Measurements from ENCODE around the gene MMP15. TPM values are rescaled to one million over a fixed set of nuclear protein-coding genes. Genes with fewer than 3 reads are reported as not detected.

MMP15 gene
- total RNA-seq, 4 donors from 2014 or later: 48.0 to 161 (median 92.3) TPM

GRCh38 chr16:57999366-57999970, 26.1 kb upstream of the MMP15 start:
- no peak for DNase-seq
- no peaks in the 10 kb centered on the region for H3K27me3 ChIP-seq
- H3K27ac ChIP-seq: peak overlapping the region; percentile 94 to 98 (median 96)
- peaks cover 0 to 36% (median 17%) of the 10 kb centered on the region in 4 donors for H3K4me1 ChIP-seq
- WGBS, 2 donors (ENCODE audit: low coverage in 1 of 2): 11 to 14% methylated on average over 3 to 6 of the region's 6 CpGs
- in situ Hi-C loops (cut with MboI; ENCODE audit: low pct_ligation_motif_present in 1 of 4, low pct_unique_long_range_greater_than_20kb in 1 of 4, low sequenced_read_pairs in 3 of 4) (no loop called here), intact Hi-C loops (cut with DNase I; ENCODE audit: low total_unique reads) (loop anchor here (10.0 kb wide), 1 partner anchor 425 kb away; no protein-coding TSS in a partner anchor)
- H3K36me3 ChIP-seq: peaks cover 0 to 15% (median 3%) of the 10 kb centered on the region in 4 donors
- H3K9me3 ChIP-seq: no peaks in the 10 kb centered on the region
- peak overlapping the region; percentile 70 to 94 (median 90) for H3K4me3 ChIP-seq
- TF ChIP-seq POLR2AphosphoS5 (IDR thresholded peaks at IDR 0.05): no peak

GRCh38 chr16:57999971-58000705, 25.4 kb upstream of the MMP15 start, which contains the start of gene ZNF319:
Gene ZNF319, minus strand, starts transcription at chr16:58000672. Its CDS starts 2,407 bp downstream, at chr16:57998265.
- Histone ChIP-seq H3K36me3 (peaks cover 0 to 15% (median 3%) of the 10 kb centered on the region in 4 donors), H3K4me3 (peak within 1 kb of the TSS; percentile 70 to 94 (median 90)), H3K9me3 (no peaks in the 10 kb centered on the region), H3K27ac (peak within 1 kb of the TSS; percentile 94 to 98 (median 96)), H3K27me3 (no peaks in the 10 kb centered on the region), H3K4me1 (peaks cover 0 to 31% (median 19%) of the 10 kb centered on the region in 4 donors)
- in situ Hi-C loops (cut with MboI; ENCODE audit: low pct_ligation_motif_present in 1 of 4, low pct_unique_long_range_greater_than_20kb in 1 of 4, low sequenced_read_pairs in 3 of 4) (loop anchor here (5.0 to 25.0 kb wide), 6 partner anchors 103 to 662 kb away; no protein-coding TSS in a partner anchor), intact Hi-C loops (cut with DNase I; ENCODE audit: low total_unique reads) (loop anchor here (10.0 kb wide), 1 partner anchor 425 kb away; no protein-coding TSS in a partner anchor)
- TF ChIP-seq POLR2A (IDR thresholded peaks at IDR 0.05): no peak
- TF ChIP-seq CTCF (IDR thresholded peaks at IDR 0.05): no peak
- TF ChIP-seq POLR2AphosphoS5 (IDR thresholded peaks at IDR 0.05): no peak
- no peak for TF ChIP-seq EP300 (IDR thresholded peaks at IDR 0.05; ENCODE audit: low read depth)
- WGBS, 2 donors (ENCODE audit: low coverage in 1 of 2): 1% methylated on average over 30 of the region's 95 CpGs; no CpG with 5 or more reads in 1 of the 2 donors
- DNase-seq: no peak

DNA sequence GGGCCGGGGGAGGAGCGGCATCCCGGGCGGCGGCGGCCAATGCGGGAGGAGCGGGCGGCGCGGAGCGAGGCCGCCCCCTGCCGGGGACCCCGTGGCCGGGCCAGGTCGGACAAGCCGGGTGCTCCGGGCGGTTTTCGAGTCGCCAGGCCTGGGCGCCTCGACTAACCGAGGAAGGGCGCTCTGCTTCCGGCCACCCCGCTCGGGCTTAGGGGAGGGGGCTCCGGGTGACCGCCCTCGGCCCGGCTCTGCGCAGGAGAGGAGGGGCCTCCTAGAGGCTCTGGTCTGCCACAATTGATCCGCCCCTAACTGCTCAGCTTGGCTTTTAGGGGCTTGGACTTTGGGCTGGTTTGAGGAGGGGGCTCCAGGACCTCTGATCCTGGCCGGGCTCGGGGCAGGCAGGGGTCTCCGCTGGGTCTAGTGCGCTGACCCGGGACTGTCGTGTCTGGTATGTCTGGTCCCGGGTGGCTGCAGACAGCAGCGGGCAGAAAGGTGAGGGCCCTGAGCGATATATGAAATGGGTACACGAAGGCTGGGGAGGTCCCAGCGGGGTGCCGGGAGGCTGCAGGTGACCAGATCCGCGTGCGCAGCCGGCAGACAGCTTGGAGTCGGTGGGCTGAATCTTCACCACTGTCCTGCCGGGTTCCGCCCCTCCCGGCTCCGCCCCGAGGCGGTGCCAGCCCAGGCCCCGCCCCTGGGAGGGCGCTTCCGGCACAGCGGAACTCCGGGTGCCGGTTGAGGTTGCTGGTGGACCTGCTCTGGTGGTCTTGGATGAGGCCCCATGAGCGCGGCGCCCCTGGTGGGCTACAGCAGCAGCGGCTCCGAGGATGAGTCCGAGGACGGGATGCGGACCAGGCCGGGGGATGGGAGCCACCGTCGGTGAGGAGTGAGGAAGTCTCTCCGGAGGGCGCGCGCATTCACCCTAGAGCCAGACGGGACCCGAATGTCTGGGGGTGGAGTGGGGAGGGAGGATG, 24.6 kb upstream of the MMP15 start, which contains the start of gene USB1:
Gene USB1 (plus strand): TSS at position 702 of the 971 bp plus-strand sequence. CDS start 77 bp downstream, at position 779.
- intact Hi-C loops (cut with DNase I; ENCODE audit: low total_unique reads): no loop called here
- Histone ChIP-seq H3K4me3 (peak within 1 kb of the TSS; percentile 70 to 94 (median 90)), H3K36me3 (peaks cover 0 to 15% (median 3%) of the 10 kb centered on the region in 4 donors), H3K27me3 (no peaks in the 10 kb centered on the region), H3K27ac (peak within 1 kb of the TSS; percentile 94 to 98 (median 96)), H3K9me3 (no peaks in the 10 kb centered on the region), H3K4me1 (peaks cover 0 to 30% (median 19%) of the 10 kb centered on the region in 4 donors)
- TF ChIP-seq EP300 (IDR thresholded peaks at IDR 0.05; ENCODE audit: low read depth) (no peak), CTCF (IDR thresholded peaks at IDR 0.05) (peak; percentile 53 to 80 (median 64)), POLR2AphosphoS5 (IDR thresholded peaks at IDR 0.05) (peak; percentile 82 to 86 (median 85)), POLR2A (IDR thresholded peaks at IDR 0.05) (peak; percentile 71)
- WGBS, 2 donors (ENCODE audit: low coverage in 1 of 2): 1% methylated on average over 75 of the region's 81 CpGs; no CpG with 5 or more reads in 1 of the 2 donors
- in situ Hi-C loops (cut with MboI; ENCODE audit: low pct_ligation_motif_present in 1 of 4, low pct_unique_long_range_greater_than_20kb in 1 of 4, low sequenced_read_pairs in 3 of 4): loop anchor here (5.0 to 25.0 kb wide), 6 partner anchors 104 to 661 kb away; no protein-coding TSS in a partner anchor
- peak; percentile 89 for DNase-seq

DNA sequence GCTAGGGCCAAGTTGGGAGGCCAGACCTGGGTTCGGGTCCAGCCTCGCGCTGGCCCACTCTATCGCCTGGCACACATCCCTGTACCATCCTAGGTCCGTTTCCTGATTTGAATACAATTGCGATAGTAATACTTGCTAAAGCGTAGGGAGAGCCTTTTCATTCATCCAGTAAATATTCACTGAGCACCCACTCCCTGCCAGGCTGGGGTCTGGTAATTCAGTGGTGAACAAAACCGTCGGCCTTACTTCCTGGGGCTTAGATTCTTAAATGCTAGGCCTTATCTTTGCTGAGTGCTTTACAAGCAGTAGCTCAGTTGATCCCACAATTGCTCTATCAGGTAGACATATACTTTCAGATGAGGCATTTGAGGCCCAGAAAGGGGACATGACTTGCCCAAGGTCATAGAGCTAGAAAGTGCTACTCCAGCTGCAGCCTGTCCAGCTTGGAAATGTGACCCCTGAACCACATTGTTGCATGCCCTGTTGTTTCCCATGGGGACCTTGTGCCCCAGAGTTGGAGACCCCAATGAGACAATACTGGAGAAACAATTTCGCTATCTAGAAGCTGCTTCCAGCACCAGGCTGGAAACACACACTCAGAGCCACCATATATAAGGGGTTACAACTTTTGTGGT, 23.7 kb upstream of the MMP15 start:
- intact Hi-C loops (cut with DNase I; ENCODE audit: low total_unique reads): no loop called here
- Histone ChIP-seq H3K9me3 (no peaks in the 10 kb centered on the region), H3K36me3 (peaks cover 0 to 7% (median 0%) of the 10 kb centered on the region in 4 donors), H3K4me1 (peaks cover 0 to 30% (median 19%) of the 10 kb centered on the region in 4 donors), H3K27ac (peak overlapping the region; percentile 94 to 98 (median 96)), H3K4me3 (peak overlapping the region; percentile 60 to 94 (median 90)), H3K27me3 (no peaks in the 10 kb centered on the region)
- in situ Hi-C loops (cut with MboI; ENCODE audit: low pct_ligation_motif_present in 1 of 4, low pct_unique_long_range_greater_than_20kb in 1 of 4, low sequenced_read_pairs in 3 of 4): loop anchor here (5.0 to 25.0 kb wide), 6 partner anchors 105 to 660 kb away; no protein-coding TSS in a partner anchor
- WGBS, 2 donors (ENCODE audit: low coverage in 1 of 2): 7 to 34% methylated on average over 3 to 10 of the region's 10 CpGs
- TF ChIP-seq CTCF (IDR thresholded peaks at IDR 0.05): no peak
- no peak for TF ChIP-seq EP300 (IDR thresholded peaks at IDR 0.05; ENCODE audit: low read depth)
- no peak for TF ChIP-seq POLR2AphosphoS5 (IDR thresholded peaks at IDR 0.05)
- no peak for TF ChIP-seq POLR2A (IDR thresholded peaks at IDR 0.05)
- no peak for DNase-seq

Measured in transverse colon (tissue), 4 donors.